ENCODE measurements around the gene SPPL2C.
A peak's percentile ranks its signal among the peaks of the same experiment; 100 is the strongest.

The SPPL2C gene

GRCh38 chr17:45870342-45870974 is 25.8 kb downstream of the SPPL2C start:
- Histone ChIP-seq H3K4me3 (no peak overlapping the region), H3K4me1 (peaks cover 20% of the 10 kb centered on the region), H3K27me3 (no peaks in the 10 kb centered on the region), H3K9me3 (no peaks in the 10 kb centered on the region), H3K4me2 (0 out of 2 replicates have a peak overlapping the region, but pooled peaks have one; percentile 12), H3K9ac (no peak overlapping the region), H3K27ac (no peak overlapping the region), H3K36me3 (no peaks in the 10 kb centered on the region), H4K20me1 (no peaks in the 10 kb centered on the region)
- TF ChIP-seq Cebpa-rat (IDR thresholded peaks at IDR 0.05) = no peak

GRCh38 chr17:45871718-45872117 is 27.0 kb downstream of the SPPL2C start:
- H3K4me3 ChIP-seq = no peak overlapping the region
- no peaks in the 10 kb centered on the region for H3K27me3 ChIP-seq
- no peak overlapping the region for H3K27ac ChIP-seq
- no peak overlapping the region for H3K9ac ChIP-seq
- no peak for TF ChIP-seq Cebpa-rat (IDR thresholded peaks at IDR 0.05)
- H3K9me3 ChIP-seq = no peaks in the 10 kb centered on the region
- no peak overlapping the region for H3K4me2 ChIP-seq
- no peaks in the 10 kb centered on the region for H3K36me3 ChIP-seq
- H3K4me1 ChIP-seq = peaks cover 20% of the 10 kb centered on the region
- H4K20me1 ChIP-seq = no peaks in the 10 kb centered on the region

GRCh38 chr17:45873728-45874127 is 29.0 kb downstream of the SPPL2C start:
- Histone ChIP-seq H3K27me3 (no peaks in the 10 kb centered on the region), H3K4me2 (peak overlapping the region; percentile 36; the same call in 1 of the 2 replicates), H3K27ac (no peak overlapping the region), H3K4me3 (no peak overlapping the region), H3K4me1 (peaks cover 20% of the 10 kb centered on the region), H3K9me3 (no peaks in the 10 kb centered on the region), H3K9ac (no peak overlapping the region; the same call in 1 of the 2 replicates), H3K36me3 (no peaks in the 10 kb centered on the region), H4K20me1 (no peaks in the 10 kb centered on the region)
- no peak for TF ChIP-seq Cebpa-rat (IDR thresholded peaks at IDR 0.05)

GRCh38 chr17:45874151-45874550 is 29.5 kb downstream of the SPPL2C start:
- Histone ChIP-seq H4K20me1 (no peaks in the 10 kb centered on the region), H3K27ac (no peak overlapping the region), H3K4me1 (peaks cover 20% of the 10 kb centered on the region), H3K4me3 (no peak overlapping the region), H3K9ac (no peak overlapping the region; the same call in 1 of the 2 replicates), H3K9me3 (no peaks in the 10 kb centered on the region), H3K4me2 (peak overlapping the region; percentile 36; the same call in 1 of the 2 replicates), H3K36me3 (no peaks in the 10 kb centered on the region), H3K27me3 (no peaks in the 10 kb centered on the region)
- no peak for TF ChIP-seq Cebpa-rat (IDR thresholded peaks at IDR 0.05)

GRCh38 chr17:45876539-45876938 is 31.9 kb downstream of the SPPL2C start:
- Histone ChIP-seq H3K27ac (no peak overlapping the region), H3K4me3 (no peak overlapping the region), H3K9ac (no peak overlapping the region), H3K9me3 (no peaks in the 10 kb centered on the region), H3K36me3 (no peaks in the 10 kb centered on the region), H3K4me2 (no peak overlapping the region), H3K4me1 (peaks cover 12% of the 10 kb centered on the region), H4K20me1 (no peaks in the 10 kb centered on the region), H3K27me3 (no peaks in the 10 kb centered on the region)
- TF ChIP-seq Cebpa-rat (IDR thresholded peaks at IDR 0.05) = no peak

GRCh38 chr17:45877467-45877866 is 32.8 kb downstream of the SPPL2C start:
- Histone ChIP-seq H3K4me3 (no peak overlapping the region), H3K27ac (no peak overlapping the region), H3K27me3 (no peaks in the 10 kb centered on the region), H3K9me3 (no peaks in the 10 kb centered on the region), H3K36me3 (no peaks in the 10 kb centered on the region), H4K20me1 (no peaks in the 10 kb centered on the region), H3K4me2 (no peak overlapping the region), H3K4me1 (peaks cover 12% of the 10 kb centered on the region), H3K9ac (no peak overlapping the region)
- no peak for TF ChIP-seq Cebpa-rat (IDR thresholded peaks at IDR 0.05)

GRCh38 chr17:45883063-45883462 is 38.4 kb downstream of the SPPL2C start:
- Histone ChIP-seq H3K36me3 (no peaks in the 10 kb centered on the region), H3K27me3 (no peaks in the 10 kb centered on the region), H3K4me3 (no peak overlapping the region), H3K4me2 (no peak overlapping the region), H3K27ac (no peak overlapping the region), H3K9me3 (no peaks in the 10 kb centered on the region), H4K20me1 (no peaks in the 10 kb centered on the region), H3K9ac (no peak overlapping the region), H3K4me1 (no peaks in the 10 kb centered on the region; the same call in 1 of the 2 replicates)
- no peak for TF ChIP-seq Cebpa-rat (IDR thresholded peaks at IDR 0.05)

GRCh38 chr17:45886852-45887251 is 42.2 kb downstream of the SPPL2C start:
- no peak overlapping the region for H3K4me3 ChIP-seq
- no peak for TF ChIP-seq Cebpa-rat (IDR thresholded peaks at IDR 0.05)
- no peaks in the 10 kb centered on the region for H4K20me1 ChIP-seq
- H3K36me3 ChIP-seq = no peaks in the 10 kb centered on the region
- H3K9ac ChIP-seq = no peak overlapping the region
- no peak overlapping the region for H3K27ac ChIP-seq
- no peak overlapping the region for H3K4me2 ChIP-seq
- no peaks in the 10 kb centered on the region for H3K9me3 ChIP-seq
- H3K27me3 ChIP-seq = no peaks in the 10 kb centered on the region
- no peaks in the 10 kb centered on the region; the same call in 1 of the 2 replicates for H3K4me1 ChIP-seq

- no peaks in the 10 kb centered on the region for H3K9me3 ChIP-seq
- H3K27me3 ChIP-seq = peaks cover 4% of the 10 kb centered on the region; the same call in 1 of the 2 replicates
- no peak overlapping the region for H3K27ac ChIP-seq
- no peaks in the 10 kb centered on the region for H3K4me1 ChIP-seq
- H3K4me3 ChIP-seq = no peak overlapping the region
- no peaks in the 10 kb centered on the region for H3K36me3 ChIP-seq
- H3K4me2 ChIP-seq = no peak overlapping the region
- H4K20me1 ChIP-seq = no peaks in the 10 kb centered on the region
- H3K9ac ChIP-seq = no peak overlapping the region
- no peak for TF ChIP-seq Cebpa-rat (IDR thresholded peaks at IDR 0.05)
Measured at GRCh38 chr17:45888392-45888791, 43.7 kb downstream of the SPPL2C start.

GRCh38 chr17:45889579-45889978 is 44.9 kb downstream of the SPPL2C start:
- no peaks in the 10 kb centered on the region for H3K4me1 ChIP-seq
- H3K27me3 ChIP-seq = peaks cover 16% of the 10 kb centered on the region
- no peaks in the 10 kb centered on the region for H3K36me3 ChIP-seq
- H3K9ac ChIP-seq = no peak overlapping the region
- H3K27ac ChIP-seq = no peak overlapping the region
- no peaks in the 10 kb centered on the region for H3K9me3 ChIP-seq
- no peaks in the 10 kb centered on the region for H4K20me1 ChIP-seq
- H3K4me3 ChIP-seq = no peak overlapping the region
- no peak overlapping the region for H3K4me2 ChIP-seq
- no peak for TF ChIP-seq Cebpa-rat (IDR thresholded peaks at IDR 0.05)

- no peak for TF ChIP-seq Cebpa-rat (IDR thresholded peaks at IDR 0.05)
- H4K20me1 ChIP-seq = peaks cover 35% of the 10 kb centered on the region
- H3K36me3 ChIP-seq = no peaks in the 10 kb centered on the region
- H3K9ac ChIP-seq = no peak overlapping the region; the same call in 1 of the 2 replicates
- H3K4me1 ChIP-seq = peaks cover 12% of the 10 kb centered on the region
- no peaks in the 10 kb centered on the region for H3K9me3 ChIP-seq
- no peak overlapping the region for H3K27ac ChIP-seq
- peak overlapping the region; percentile 100 for H3K4me2 ChIP-seq
- H3K27me3 ChIP-seq = peaks cover 57% of the 10 kb centered on the region
- H3K4me3 ChIP-seq = peak overlapping the region; percentile 73
Measured at GRCh38 chr17:45893725-45894021, 49.0 kb downstream of the SPPL2C start.
